NCI-H2196 (cell line): ENCODE results near the gene AUTS2.

ENCODE experiments used
- DNase-seq: peaks from one replicate; lab custom pipeline; 2025; ENCODE audit not compliant: unreplicated experiment; lab: John Stamatoyannopoulos, UW

AUTS2 gene

GRCh38 chr7:69622960-69623359 is 24.7 kb downstream of the AUTS2 start:
- no peak for DNase-seq

- DNase-seq, result no peak
These were observed 26.4 kb downstream of the AUTS2 start for GRCh38 chr7:69624435-69625230.

GRCh38 chr7:69625238-69625637 is 27.0 kb downstream of the AUTS2 start:
- DNase-seq, result no peak

GRCh38 chr7:69625798-69626197 is 27.5 kb downstream of the AUTS2 start:
- no peak for DNase-seq

- DNase-seq, result no peak
These were observed 32.0 kb downstream of the AUTS2 start for GRCh38 chr7:69630292-69630691.

- no peak for DNase-seq
These were observed 32.9 kb downstream of the AUTS2 start for GRCh38 chr7:69631131-69631530.

- no peak for DNase-seq
These were observed 34.0 kb downstream of the AUTS2 start for GRCh38 chr7:69632280-69632679.

- no peak for DNase-seq
These were observed 35.0 kb downstream of the AUTS2 start for GRCh38 chr7:69633122-69633831.

GRCh38 chr7:69635555-69636185 is 37.4 kb downstream of the AUTS2 start:
- no peak for DNase-seq

- no peak for DNase-seq
These were observed 40.4 kb downstream of the AUTS2 start for GRCh38 chr7:69638674-69639073.

- no peak for DNase-seq
These were observed 41.9 kb downstream of the AUTS2 start for GRCh38 chr7:69640216-69640615.

- no peak for DNase-seq
These were observed 42.8 kb downstream of the AUTS2 start for GRCh38 chr7:69640925-69641594.

- no peak for DNase-seq
These were observed 45.0 kb downstream of the AUTS2 start for GRCh38 chr7:69643265-69643664.

- no peak for DNase-seq
These were observed 45.6 kb downstream of the AUTS2 start for GRCh38 chr7:69643708-69644445.

- DNase-seq, result no peak
These were observed 47.4 kb downstream of the AUTS2 start for GRCh38 chr7:69645683-69646082.

- no peak for DNase-seq
These were observed 52.9 kb downstream of the AUTS2 start for GRCh38 chr7:69651101-69651590.

GRCh38 chr7:69652947-69653701 is 54.8 kb downstream of the AUTS2 start:
- peak; percentile 21 for DNase-seq

GRCh38 chr7:69653806-69654205 is 55.5 kb downstream of the AUTS2 start:
- DNase-seq, result no peak

- DNase-seq, result peak; percentile 88
These were observed 56.1 kb downstream of the AUTS2 start for GRCh38 chr7:69654381-69654780.
